ENCODE data around the gene CYP2W1.

DNA sequence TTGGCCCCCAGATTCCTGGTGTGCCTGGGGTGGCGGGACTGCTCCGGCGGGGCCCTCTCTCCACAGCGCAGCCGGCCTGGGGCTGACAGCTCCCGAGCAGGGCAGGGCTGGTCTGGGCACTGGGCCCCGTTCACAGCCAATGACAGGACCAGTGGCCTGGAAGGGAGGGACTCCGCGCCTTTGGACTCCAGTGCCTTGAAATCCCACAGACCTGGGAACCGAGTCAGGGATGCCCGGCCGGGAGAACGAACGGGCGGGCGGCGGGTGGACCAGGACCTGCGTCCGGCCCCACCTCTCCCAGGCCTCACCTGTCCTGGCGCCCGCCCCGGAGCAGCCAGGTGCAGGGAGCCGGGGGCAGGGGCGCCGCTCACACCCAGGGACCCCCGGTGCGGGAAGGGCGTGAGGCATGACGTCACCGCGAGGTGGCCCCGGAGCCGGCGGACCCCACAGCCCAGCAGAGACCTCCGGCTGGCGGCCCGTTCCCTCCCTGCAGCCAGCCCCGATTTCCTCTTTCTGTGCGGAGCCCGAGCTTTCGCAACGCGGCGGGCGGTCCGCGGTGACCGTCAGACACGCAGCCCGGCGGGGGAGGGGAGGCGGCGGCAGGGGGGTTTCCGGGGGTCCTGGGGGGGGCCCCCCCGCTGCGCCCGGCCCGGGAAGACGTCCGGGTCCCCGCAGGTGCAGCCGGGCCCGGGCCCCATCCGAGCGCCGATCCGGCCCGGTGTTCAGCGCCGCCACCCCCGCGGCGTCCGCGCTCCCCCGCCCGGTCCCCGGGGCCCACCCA is 29.2 kb upstream of the CYP2W1 start:
- TF ChIP-seq POLR2AphosphoS5 (IDR thresholded peaks at IDR 0.05): no peak
- TF ChIP-seq, protein P1, sequence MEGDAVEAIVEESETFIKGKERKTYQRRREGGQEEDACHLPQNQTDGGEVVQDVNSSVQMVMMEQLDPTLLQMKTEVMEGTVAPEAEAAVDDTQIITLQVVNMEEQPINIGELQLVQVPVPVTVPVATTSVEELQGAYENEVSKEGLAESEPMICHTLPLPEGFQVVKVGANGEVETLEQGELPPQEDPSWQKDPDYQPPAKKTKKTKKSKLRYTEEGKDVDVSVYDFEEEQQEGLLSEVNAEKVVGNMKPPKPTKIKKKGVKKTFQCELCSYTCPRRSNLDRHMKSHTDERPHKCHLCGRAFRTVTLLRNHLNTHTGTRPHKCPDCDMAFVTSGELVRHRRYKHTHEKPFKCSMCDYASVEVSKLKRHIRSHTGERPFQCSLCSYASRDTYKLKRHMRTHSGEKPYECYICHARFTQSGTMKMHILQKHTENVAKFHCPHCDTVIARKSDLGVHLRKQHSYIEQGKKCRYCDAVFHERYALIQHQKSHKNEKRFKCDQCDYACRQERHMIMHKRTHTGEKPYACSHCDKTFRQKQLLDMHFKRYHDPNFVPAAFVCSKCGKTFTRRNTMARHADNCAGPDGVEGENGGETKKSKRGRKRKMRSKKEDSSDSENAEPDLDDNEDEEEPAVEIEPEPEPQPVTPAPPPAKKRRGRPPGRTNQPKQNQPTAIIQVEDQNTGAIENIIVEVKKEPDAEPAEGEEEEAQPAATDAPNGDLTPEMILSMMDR (IDR thresholded peaks at IDR 0.05): peak in 1 of 4 experiments; percentile 9
- peak; percentile 21 for TF ChIP-seq POLR2A (IDR thresholded peaks at IDR 0.05)

All from prostate gland (tissue), 2 donors.